Upper lobe of left lung (tissue), 6 donors: Measurements from ENCODE around the gene SLC25A29. TPM values are rescaled to one million over a fixed set of nuclear protein-coding genes. Genes with fewer than 3 reads are reported as not detected.

Source experiments
- ATAC-seq, 2 donors: fragments of 200-7000 bp; cut with Tn5 transposase; one replicate each; pipeline ENCODE4 v1.9.1; 2022; ENCODE audit warnings: mild to moderate bottlenecking in 2 of 2, moderate library complexity in 2 of 2; ENCODE audit not compliant: low FRiP score in 2 of 2
- DNase-seq, 2 donors: peaks; one replicate each; pipeline ENCODE4 v3.0.0-alpha.2; 2019 to 2020
- H3K27ac ChIP-seq, 4 donors: fragments of 200-600 bp; sonication (generic); one replicate each; pipeline ENCODE4 v1.5.1; 2016 to 2019
- H3K27me3 ChIP-seq, 4 donors: fragments of 200-600 bp; sonication (generic); one replicate each; pipeline ENCODE4 v1.5.1; 2017 to 2019
- H3K36me3 ChIP-seq, 4 donors: fragments of 200-600 bp; sonication (generic); one replicate each; pipeline ENCODE4 v1.5.1; 2016 to 2019
- H3K4me1 ChIP-seq, 4 donors: fragments of 200-600 bp; sonication (generic); one replicate each; pipeline ENCODE4 v1.5.1; 2018 to 2019
- H3K4me3 ChIP-seq, 4 donors: fragments of 200-600 bp; sonication (generic); one replicate each; pipeline ENCODE4 v1.5.1; 2017 to 2019; ENCODE audit warnings: mild to moderate bottlenecking in 2 of 4, moderate library complexity in 1 of 4
- H3K9me3 ChIP-seq, 4 donors: fragments of 200-600 bp; sonication (generic); one replicate each; pipeline ENCODE4 v1.5.1; 2018 to 2019
- EP300 ChIP-seq, 4 donors: sonication (generic); formaldehyde crosslinking; IDR thresholded peaks; one replicate each; pipeline ENCODE4 v1.5.1; 2017; ENCODE audit warnings: antibody characterized with exemption in 4 of 4, control low read depth in 2 of 4
- POLR2A ChIP-seq, 4 donors: fragments of 450-650 bp; IDR thresholded peaks; one replicate each; pipeline ENCODE4 v1.5.1; 2016 to 2017; ENCODE audit warnings: antibody characterized with exemption in 4 of 4, mild to moderate bottlenecking in 2 of 4
- POLR2AphosphoS5 ChIP-seq, 2 donors: sonication (generic); formaldehyde crosslinking; IDR thresholded peaks; one replicate each; pipeline ENCODE4 v1.5.1; 2017; ENCODE audit warnings: antibody characterized with exemption in 2 of 2
- WGBS, 2 donors: methylation state at CpG; one replicate each; pipeline ENCODE4 v1.1.5; 2017 to 2018; 5-methylcytosine and 5-hydroxymethylcytosine counted together
- total RNA-seq, 6 donors: library from RNA; depleted of rRNA in 4 of 6; stranded (reverse); fragments of >200 nt in 4 of 6; gene quantifications; one replicate each; pipeline versions ENCODE4 v1.1.0 to v1.2.1, GENCODE V29; 2016 to 2021
- TF ChIP-seq, protein P1 (sequence below), 6 experiments: fragments of 450-650 bp in 4 of 6; fragments of 200-600 bp in 2 of 6; sonication (generic) in 2 of 6; IDR thresholded peaks; one replicate each; pipeline ENCODE4 v1.5.1; 2016 to 2019; ENCODE audit warnings: antibody characterized with exemption in 6 of 6
- donor health status: DM: no; HTN: no; CAD: no; lungs with moderate emphysema.
- donor health status: DM: no; HTN: yes; CAD: no; lungs with severe emphysema.

SLC25A29 gene
- total RNA-seq, 6 donors from 2014 or later = 81.5 to 275 (median 96.6) TPM

GRCh38 chr14:100325231-100325632 lies 19.0 kb upstream of the SLC25A29 start:
- no peak overlapping the region for H3K4me3 ChIP-seq
- H3K36me3 ChIP-seq = no peaks in the 10 kb centered on the region
- ATAC-seq = peak in 1 of 2 donors; percentile 3
- WGBS, 2 donors = 77 to 84% methylated on average over 16 to 17 of the region's 17 CpGs
- H3K4me1 ChIP-seq = no peaks in the 10 kb centered on the region
- H3K27ac ChIP-seq = no peak overlapping the region
- peak in 1 of 2 donors; percentile 65 for DNase-seq
- no peaks in the 10 kb centered on the region for H3K9me3 ChIP-seq
- TF ChIP-seq, protein P1, sequence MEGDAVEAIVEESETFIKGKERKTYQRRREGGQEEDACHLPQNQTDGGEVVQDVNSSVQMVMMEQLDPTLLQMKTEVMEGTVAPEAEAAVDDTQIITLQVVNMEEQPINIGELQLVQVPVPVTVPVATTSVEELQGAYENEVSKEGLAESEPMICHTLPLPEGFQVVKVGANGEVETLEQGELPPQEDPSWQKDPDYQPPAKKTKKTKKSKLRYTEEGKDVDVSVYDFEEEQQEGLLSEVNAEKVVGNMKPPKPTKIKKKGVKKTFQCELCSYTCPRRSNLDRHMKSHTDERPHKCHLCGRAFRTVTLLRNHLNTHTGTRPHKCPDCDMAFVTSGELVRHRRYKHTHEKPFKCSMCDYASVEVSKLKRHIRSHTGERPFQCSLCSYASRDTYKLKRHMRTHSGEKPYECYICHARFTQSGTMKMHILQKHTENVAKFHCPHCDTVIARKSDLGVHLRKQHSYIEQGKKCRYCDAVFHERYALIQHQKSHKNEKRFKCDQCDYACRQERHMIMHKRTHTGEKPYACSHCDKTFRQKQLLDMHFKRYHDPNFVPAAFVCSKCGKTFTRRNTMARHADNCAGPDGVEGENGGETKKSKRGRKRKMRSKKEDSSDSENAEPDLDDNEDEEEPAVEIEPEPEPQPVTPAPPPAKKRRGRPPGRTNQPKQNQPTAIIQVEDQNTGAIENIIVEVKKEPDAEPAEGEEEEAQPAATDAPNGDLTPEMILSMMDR (IDR thresholded peaks at IDR 0.05) = no peak
- TF ChIP-seq EP300 (IDR thresholded peaks at IDR 0.05) = no peak
- no peak for TF ChIP-seq POLR2AphosphoS5 (IDR thresholded peaks at IDR 0.05)
- TF ChIP-seq POLR2A (IDR thresholded peaks at IDR 0.05) = no peak
- no peaks in the 10 kb centered on the region for H3K27me3 ChIP-seq

DNA sequence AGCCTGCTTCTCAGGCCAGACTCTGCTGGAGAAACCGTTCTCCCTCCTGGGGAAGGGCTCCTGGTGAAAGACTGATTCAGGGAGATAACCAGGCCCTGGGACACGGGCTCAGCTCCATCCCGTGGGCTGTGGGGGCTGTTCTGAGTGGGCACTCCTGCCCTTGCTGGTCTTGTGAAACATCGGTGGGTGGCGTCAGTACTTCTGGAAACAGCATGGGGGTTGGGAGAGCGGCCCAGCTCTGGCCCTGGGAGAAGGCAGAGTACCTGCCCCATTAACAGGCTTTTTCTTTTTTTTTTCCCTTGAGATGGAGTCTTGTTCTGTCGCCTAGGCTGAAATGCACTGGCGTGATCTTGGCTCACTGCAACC lies 17.7 kb upstream of the SLC25A29 start:
- WGBS, 2 donors = 85 to 90% methylated on average over 8 of the region's 8 CpGs
- no peaks in the 10 kb centered on the region for H3K36me3 ChIP-seq
- no peaks in the 10 kb centered on the region for H3K4me1 ChIP-seq
- no peaks in the 10 kb centered on the region for H3K27me3 ChIP-seq
- no peak for ATAC-seq
- no peak for TF ChIP-seq EP300 (IDR thresholded peaks at IDR 0.05)
- no peak for TF ChIP-seq POLR2AphosphoS5 (IDR thresholded peaks at IDR 0.05)
- H3K9me3 ChIP-seq = no peaks in the 10 kb centered on the region
- H3K27ac ChIP-seq = no peak overlapping the region
- no peak overlapping the region for H3K4me3 ChIP-seq
- no peak for DNase-seq

GRCh38 chr14:100323121-100323941 lies 17.1 kb upstream of the SLC25A29 start, which contains the start of gene SLC25A47:
Gene SLC25A47, plus strand, starts transcription at chr14:100323339. Its CDS starts 76 bp downstream, at chr14:100323415.
- TF ChIP-seq EP300 (IDR thresholded peaks at IDR 0.05) (no peak), POLR2A (IDR thresholded peaks at IDR 0.05) (no peak), POLR2AphosphoS5 (IDR thresholded peaks at IDR 0.05) (no peak)
- TF ChIP-seq, protein P1 (IDR thresholded peaks at IDR 0.05) = no peak
- WGBS, 2 donors = 92 to 95% methylated on average over 9 to 16 of the region's 16 CpGs

DNA sequence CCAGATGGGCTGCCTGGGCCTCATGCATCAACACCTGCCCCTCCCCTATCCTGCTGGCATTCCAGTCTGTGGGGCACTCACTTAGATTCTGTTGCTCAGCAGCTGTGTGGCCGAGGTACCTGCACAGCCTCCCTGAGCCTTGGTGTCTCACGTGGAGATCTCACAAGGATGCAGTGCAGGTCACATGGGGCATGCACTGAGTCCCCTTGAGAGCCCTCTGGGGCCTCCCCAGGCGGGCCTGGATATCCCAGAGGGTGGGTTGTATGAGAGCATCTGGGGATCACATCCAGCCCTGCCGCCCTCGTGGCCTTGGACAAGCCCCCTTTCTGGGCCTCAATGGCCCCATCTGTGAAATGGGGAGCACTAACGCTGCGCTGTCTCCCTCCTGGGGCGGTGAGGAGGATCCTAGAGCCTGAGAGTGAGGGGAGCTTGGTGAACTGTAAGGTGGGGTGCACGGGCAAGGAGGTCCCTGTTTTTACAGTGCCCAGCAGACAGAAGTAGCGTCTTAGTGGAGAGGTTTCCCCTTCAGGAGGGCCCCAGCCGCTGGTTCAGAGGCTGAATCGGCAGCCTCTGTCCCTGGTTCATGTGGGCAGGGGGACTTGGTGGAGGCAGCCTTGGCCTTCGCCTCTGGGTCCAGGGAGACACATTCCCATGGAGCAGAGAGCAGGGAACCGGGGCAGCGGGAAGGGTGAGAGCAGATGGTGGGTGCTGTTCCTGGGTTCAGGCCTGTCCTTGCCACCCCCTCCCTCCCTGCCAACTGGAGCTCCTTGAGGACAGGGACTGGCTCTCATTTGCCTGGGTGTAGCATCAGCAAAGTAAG lies 16.1 kb upstream of the SLC25A29 start:
- no peak for DNase-seq
- no peak overlapping the region for H3K27ac ChIP-seq
- TF ChIP-seq POLR2AphosphoS5 (IDR thresholded peaks at IDR 0.05) = no peak
- TF ChIP-seq EP300 (IDR thresholded peaks at IDR 0.05) = no peak
- no peak for TF ChIP-seq POLR2A (IDR thresholded peaks at IDR 0.05)
- TF ChIP-seq, protein P1 (IDR thresholded peaks at IDR 0.05) = no peak
- no peaks in the 10 kb centered on the region for H3K27me3 ChIP-seq
- peaks cover 4 to 12% (median 10%) of the 10 kb centered on the region in 4 donors for H3K4me1 ChIP-seq
- ATAC-seq = no peak
- no peaks in the 10 kb centered on the region for H3K9me3 ChIP-seq
- no peaks in the 10 kb centered on the region for H3K36me3 ChIP-seq
- no peak overlapping the region for H3K4me3 ChIP-seq
- whole genome bisulfite sequencing, 2 donors = 90 to 96% methylated on average over 7 to 13 of the region's 15 CpGs

More at GRCh38 chr14:100323121-100323941, 17.1 kb upstream of the SLC25A29 start, which contains the start of gene SLC25A47:
- H3K27me3 ChIP-seq = no peaks in the 10 kb centered on the region
- peaks cover 3% of the 10 kb centered on the region in 4 donors for H3K4me1 ChIP-seq
- no peaks in the 10 kb centered on the region for H3K9me3 ChIP-seq
- DNase-seq (no peak), ATAC-seq (no peak)
- no peaks in the 10 kb centered on the region for H3K36me3 ChIP-seq
- no peak within 1 kb of the TSS for H3K4me3 ChIP-seq
- no peak within 1 kb of the TSS for H3K27ac ChIP-seq
